ENCODE data around the gene VAMP1.

DNA sequence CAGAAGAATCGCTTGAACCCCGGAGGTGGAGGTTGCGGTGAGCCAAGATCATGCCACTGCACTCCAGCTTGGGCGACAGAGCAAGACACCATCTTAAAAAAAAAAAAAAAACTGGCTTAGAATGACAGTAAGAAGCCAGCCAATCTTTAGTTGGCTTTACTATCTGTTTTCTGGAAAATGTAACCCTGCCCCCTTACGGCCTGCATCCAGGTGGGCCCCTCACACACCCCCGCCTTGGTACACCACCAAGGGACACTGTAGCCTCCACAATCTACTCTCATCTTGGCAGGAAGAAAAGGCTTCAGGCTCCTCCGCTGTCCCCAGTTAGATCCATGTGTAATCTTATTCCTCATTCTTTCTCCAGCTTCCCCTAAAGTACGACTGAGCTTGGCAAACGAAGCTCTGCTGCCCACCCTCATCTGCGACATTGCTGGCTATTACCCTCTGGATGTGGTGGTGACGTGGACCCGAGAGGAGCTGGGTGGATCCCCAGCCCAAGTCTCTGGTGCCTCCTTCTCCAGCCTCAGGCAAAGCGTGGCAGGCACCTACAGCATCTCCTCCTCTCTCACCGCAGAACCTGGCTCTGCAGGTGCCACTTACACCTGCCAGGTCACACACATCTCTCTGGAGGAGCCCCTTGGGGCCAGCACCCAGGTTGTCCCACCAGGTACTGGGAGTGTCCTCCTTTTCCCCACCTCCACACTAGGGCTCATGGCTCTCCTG, 12.0 kb downstream of the VAMP1 start:
- no peak for TF ChIP-seq TAF1 (IDR thresholded peaks at IDR 0.05; ENCODE audit: low read depth, low read length)
- TF ChIP-seq EZH2 (IDR thresholded peaks at IDR 0.05; ENCODE audit: low read depth, low read length, severe bottlenecking): no peak
- TF ChIP-seq RAD21 (IDR thresholded peaks at IDR 0.05 in 1 of 2, conservative IDR thresholded peaks at IDR 0.05 in 1 of 2; ENCODE audit: low read depth in 2 of 2, low read length in 2 of 2): no peak
- no peak for TF ChIP-seq POLR2A (IDR thresholded peaks at IDR 0.05; ENCODE audit: control extremely low read depth in 1 of 2, low read depth in 2 of 2, low read length in 2 of 2)
- no peak for TF ChIP-seq RXRA (IDR thresholded peaks at IDR 0.05; ENCODE audit: insufficient read depth, low read depth, low read length)
- TF ChIP-seq, protein P1, sequence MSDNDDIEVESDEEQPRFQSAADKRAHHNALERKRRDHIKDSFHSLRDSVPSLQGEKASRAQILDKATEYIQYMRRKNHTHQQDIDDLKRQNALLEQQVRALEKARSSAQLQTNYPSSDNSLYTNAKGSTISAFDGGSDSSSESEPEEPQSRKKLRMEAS (IDR thresholded peaks at IDR 0.05): no peak
- TF ChIP-seq, protein P2, sequence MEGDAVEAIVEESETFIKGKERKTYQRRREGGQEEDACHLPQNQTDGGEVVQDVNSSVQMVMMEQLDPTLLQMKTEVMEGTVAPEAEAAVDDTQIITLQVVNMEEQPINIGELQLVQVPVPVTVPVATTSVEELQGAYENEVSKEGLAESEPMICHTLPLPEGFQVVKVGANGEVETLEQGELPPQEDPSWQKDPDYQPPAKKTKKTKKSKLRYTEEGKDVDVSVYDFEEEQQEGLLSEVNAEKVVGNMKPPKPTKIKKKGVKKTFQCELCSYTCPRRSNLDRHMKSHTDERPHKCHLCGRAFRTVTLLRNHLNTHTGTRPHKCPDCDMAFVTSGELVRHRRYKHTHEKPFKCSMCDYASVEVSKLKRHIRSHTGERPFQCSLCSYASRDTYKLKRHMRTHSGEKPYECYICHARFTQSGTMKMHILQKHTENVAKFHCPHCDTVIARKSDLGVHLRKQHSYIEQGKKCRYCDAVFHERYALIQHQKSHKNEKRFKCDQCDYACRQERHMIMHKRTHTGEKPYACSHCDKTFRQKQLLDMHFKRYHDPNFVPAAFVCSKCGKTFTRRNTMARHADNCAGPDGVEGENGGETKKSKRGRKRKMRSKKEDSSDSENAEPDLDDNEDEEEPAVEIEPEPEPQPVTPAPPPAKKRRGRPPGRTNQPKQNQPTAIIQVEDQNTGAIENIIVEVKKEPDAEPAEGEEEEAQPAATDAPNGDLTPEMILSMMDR (IDR thresholded peaks at IDR 0.05; ENCODE audit: control extremely low read depth in 1 of 3, insufficient read depth in 1 of 3, low read depth in 1 of 3, low read length in 3 of 3): no peak
- no peak for TF ChIP-seq KDM1A (IDR thresholded peaks at IDR 0.05; ENCODE audit: borderline replicate concordance, low read length)

Data from H1 (cell line).